HepG2 (cell line): ENCODE measurements around the gene FSCN2. TPM values are rescaled to one million over a fixed set of nuclear protein-coding genes. Genes with fewer than 3 reads are reported as not detected.
A peak's percentile ranks its signal among the peaks of the same experiment; 100 is the strongest.

Experiments used
- ATAC-seq: fragments of 200-7000 bp; cut with Tn5 transposase; 3 replicates; pipeline ENCODE4 v1.9.1; 2020; ENCODE audit warnings: mild to moderate bottlenecking, moderate library complexity
- BruUV-seq: library from RNA; stranded (reverse); fragments of 400-500 nt; replicated peaks from 2 replicates; lab custom pipeline; 2021; lab: Mats Ljungman, UMichigan
- CTCF ChIA-PET: fragments of 300-600 bp; formaldehyde crosslinking; extraction: SDS; loops from one replicate; lab custom pipeline; 2021; ENCODE audit warnings: low total read pairs, inconsistent platforms, low intra/inter-chr PET ratio; lab: Yijun Ruan, JAX
- POLR2A ChIA-PET: fragments of 350-600 bp; sonication (Branson Sonifier 250); formaldehyde crosslinking; loops from one replicate; lab custom pipeline; 2020; ENCODE audit warnings: antibody characterized with exemption, inconsistent platforms; lab: Yijun Ruan, JAX
- DNase-seq: peaks from one replicate; pipeline ENCODE4 v3.0.0-alpha.2; 2015; ENCODE audit warnings: low spot score
- FAIRE-seq: peaks from 3 replicates; lab custom pipeline; 2011; peaks lifted over from hg19 to GRCh38; lab: Jason Lieb, UNC
- H2AFZ ChIP-seq: one replicate; pipeline ENCODE4 v1.6.1; 2011; ENCODE audit warnings: low read length, inconsistent platforms
- H3K27ac ChIP-seq: fragments of 300-600 bp; 3 replicates; pipeline ENCODE4 v1.8.0; 2011; ENCODE audit warnings: mixed run types, mild to moderate bottlenecking, mixed read lengths, low read length, inconsistent platforms; ENCODE audit not compliant: insufficient read depth; ENCODE audit errors: extremely low read length
- H3K27me3 ChIP-seq, 2 experiments: fragments of 200-600 bp in 1 of 2; 2 replicates in 1 of 2; 3 replicates in 1 of 2; pipeline versions ENCODE4 v1.6.0 to v1.8.0; 2011; ENCODE audit warnings: low read length in 2 of 2, mild to moderate bottlenecking in 2 of 2, moderate library complexity in 2 of 2, inconsistent platforms in 1 of 2; ENCODE audit not compliant: insufficient read depth in 2 of 2, control insufficient read depth in 1 of 2
- H3K36me3 ChIP-seq, 2 experiments: fragments of 200-600 bp in 1 of 2; replicated peaks in 1 of 2; 2 replicates in 1 of 2; 3 replicates in 1 of 2; pipeline versions ENCODE4 v1.5.1 to v1.8.0; 2011; ENCODE audit warnings: low read length in 2 of 2, inconsistent platforms in 1 of 2; ENCODE audit not compliant: insufficient read depth in 2 of 2, control insufficient read depth in 1 of 2
- H3K4me1 ChIP-seq: 2 replicates; pipeline ENCODE4 v1.5.1; 2012; ENCODE audit warnings: low read length, inconsistent platforms; ENCODE audit not compliant: insufficient read depth
- H3K4me2 ChIP-seq: 2 replicates; pipeline ENCODE4 v1.6.0; 2011; ENCODE audit warnings: low read depth, low read length, inconsistent platforms
- H3K4me3 ChIP-seq, 3 experiments: fragments of 200-600 bp in 1 of 3; sonication (generic), shearing (Covaris generic) in 1 of 3; replicated peaks in 1 of 3; 2 replicates each; pipeline ENCODE4 v1.5.1; 2011 to 2016; ENCODE audit warnings: low read length in 3 of 3, inconsistent platforms in 2 of 3, low read depth in 2 of 3, mild to moderate bottlenecking in 2 of 3, control low read depth in 1 of 3, mixed read lengths in 1 of 3; ENCODE audit not compliant: insufficient read depth in 1 of 3
- H3K79me2 ChIP-seq: one replicate; pipeline ENCODE4 v1.6.1; 2011; ENCODE audit warnings: low read length, inconsistent platforms; ENCODE audit not compliant: insufficient read depth
- H3K9ac ChIP-seq: 2 replicates; pipeline ENCODE4 v1.6.0; 2011; ENCODE audit warnings: mild to moderate bottlenecking, low read depth, low read length, inconsistent platforms; ENCODE audit not compliant: insufficient read depth
- H3K9me3 ChIP-seq: 2 replicates; pipeline ENCODE4 v1.5.1; 2012; ENCODE audit warnings: mild to moderate bottlenecking, low read length
- H4K20me1 ChIP-seq: 2 replicates; pipeline ENCODE4 v1.6.0; 2011; ENCODE audit warnings: inconsistent platforms, mild to moderate bottlenecking, low read length, moderate library complexity; ENCODE audit not compliant: insufficient read depth
- ETV5 ChIP-seq: IDR thresholded peaks from 2 replicates; pipeline ENCODE4 v1.6.1; 2018; ENCODE audit warnings: missing biosample characterization, missing genetic modification reagents, inconsistent platforms, borderline replicate concordance
- TEAD3 ChIP-seq: optimal IDR thresholded peaks from 2 replicates; pipeline ENCODE3; 2016; ENCODE audit warnings: borderline replicate concordance
- ZFP36L2 ChIP-seq: sonication (generic); formaldehyde crosslinking; IDR thresholded peaks from 2 replicates; pipeline ENCODE4 v1.4.0; 2020; ENCODE audit warnings: missing genetic modification reagents
- ZNF891 ChIP-seq: sonication (generic); formaldehyde crosslinking; IDR thresholded peaks from 2 replicates; pipeline ENCODE4 v1.5.0; 2020; ENCODE audit warnings: mild to moderate bottlenecking, missing genetic modification reagents
- WGBS: methylation state at CpG from one replicate; pipeline ENCODE4 v1.1.6; 2017; ENCODE audit warnings: low lambda C conversion rate; 5-methylcytosine and 5-hydroxymethylcytosine counted together
- in situ Hi-C: cut with HindIII; loops from 2 replicates; pipeline ENCODE4 v1.10.0; 2017; ENCODE audit warnings: low pct_unique_long_range_greater_than_20kb; ENCODE audit not compliant: extremely low pct_ligation_motif_present
- intact Hi-C: fragments of 100-400 bp; cut with micrococcal nuclease; formaldehyde crosslinking; loops from one replicate; pipeline ENCODE4 v1.10.0; 2022; ENCODE audit not compliant: unreplicated experiment
- polyA plus RNA-seq, 8 experiments: library from polyadenylated mRNA; depleted of rRNA in 3 of 8; stranded (reverse) in 7 of 8; unstranded in 1 of 8; fragments of >200 nt; fragmentation: Illumina TruSeq in 4 of 8; extraction: Trizol in 4 of 8; gene quantifications; 2 replicates each; pipeline versions ENCODE4 v1.2.1 to v1.2.3, GENCODE V29; 2011 to 2016; ENCODE audit warnings: low read depth in 4 of 8, missing spikeins in 1 of 8, mixed read lengths in 1 of 8; ENCODE audit not compliant: insufficient read depth in 1 of 8
- total RNA-seq, 5 experiments: library from RNA; depleted of rRNA; stranded (reverse); fragments of >200 nt; fragmentation: Illumina TruSeq; extraction: Trizol; gene quantifications; 2 replicates each; pipeline ENCODE4 v1.2.3, GENCODE V29; 2016; ENCODE audit warnings: low read depth in 1 of 5
- TF ChIP-seq, protein P1 (sequence below): sonication (generic); formaldehyde crosslinking; IDR thresholded peaks from 2 replicates; pipeline ENCODE4 v1.5.1; 2020; ENCODE audit warnings: missing genetic modification reagents, mild to moderate bottlenecking, borderline replicate concordance
- TF ChIP-seq, protein P2 (sequence below): sonication (generic); formaldehyde crosslinking; IDR thresholded peaks from 2 replicates; pipeline ENCODE4 v1.4.0; 2020; ENCODE audit warnings: missing genetic modification reagents

Gene FSCN2
- total and polyA plus RNA-seq, 2 of the 13 experiments (the other 11 are each of a cell fraction or from before 2014, with no cell fraction given): 0.09 TPM; not detected in 1

DNA sequence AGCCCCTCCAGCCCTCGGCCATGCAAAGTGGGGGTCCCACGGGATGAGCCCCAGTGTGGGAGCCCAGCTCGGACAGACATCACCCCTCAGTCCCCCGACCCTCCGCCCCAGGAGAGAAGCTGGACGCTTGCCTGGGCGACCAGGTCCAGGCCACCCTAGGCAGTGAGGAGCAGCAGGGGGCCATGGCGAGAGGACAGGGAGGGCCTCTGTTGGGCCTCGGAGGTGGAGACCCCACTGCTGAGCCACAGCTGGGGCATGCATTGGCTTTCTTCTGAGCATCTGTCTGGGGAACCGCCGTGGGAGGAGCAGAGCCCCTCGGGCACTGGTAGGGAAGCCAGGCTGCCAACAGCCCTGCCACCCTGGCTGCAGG is 28.6 kb upstream of the FSCN2 start:
- POLR2A ChIA-PET: interaction anchor here (1.0 to 1.4 kb wide), 2 partner anchors 9 to 13 kb away, joined by 4 read pairs; partner anchors contain the start of gene ACTG1
- H3K27ac ChIP-seq: no peak overlapping the region
- FAIRE-seq (no peak), DNase-seq (no peak), ATAC-seq (peak; percentile 22)
- no peaks in the 10 kb centered on the region for H3K9me3 ChIP-seq
- in situ Hi-C loops (no loop called here), intact Hi-C loops (no loop called here)
- no peaks in the 10 kb centered on the region for H3K36me3 ChIP-seq
- H3K79me2 ChIP-seq: no peaks in the 10 kb centered on the region
- no peak overlapping the region for H3K9ac ChIP-seq
- CTCF ChIA-PET: no interaction called here
- no peak overlapping the region for H3K4me3 ChIP-seq
- no peak overlapping the region for H2AFZ ChIP-seq
- WGBS: 70% methylated on average over 2 of the region's 12 CpGs
- TF ChIP-seq, protein P1, sequence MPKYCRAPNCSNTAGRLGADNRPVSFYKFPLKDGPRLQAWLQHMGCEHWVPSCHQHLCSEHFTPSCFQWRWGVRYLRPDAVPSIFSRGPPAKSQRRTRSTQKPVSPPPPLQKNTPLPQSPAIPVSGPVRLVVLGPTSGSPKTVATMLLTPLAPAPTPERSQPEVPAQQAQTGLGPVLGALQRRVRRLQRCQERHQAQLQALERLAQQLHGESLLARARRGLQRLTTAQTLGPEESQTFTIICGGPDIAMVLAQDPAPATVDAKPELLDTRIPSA (CRISPR knock-in tag): no peak
- TF ChIP-seq, protein P2, sequence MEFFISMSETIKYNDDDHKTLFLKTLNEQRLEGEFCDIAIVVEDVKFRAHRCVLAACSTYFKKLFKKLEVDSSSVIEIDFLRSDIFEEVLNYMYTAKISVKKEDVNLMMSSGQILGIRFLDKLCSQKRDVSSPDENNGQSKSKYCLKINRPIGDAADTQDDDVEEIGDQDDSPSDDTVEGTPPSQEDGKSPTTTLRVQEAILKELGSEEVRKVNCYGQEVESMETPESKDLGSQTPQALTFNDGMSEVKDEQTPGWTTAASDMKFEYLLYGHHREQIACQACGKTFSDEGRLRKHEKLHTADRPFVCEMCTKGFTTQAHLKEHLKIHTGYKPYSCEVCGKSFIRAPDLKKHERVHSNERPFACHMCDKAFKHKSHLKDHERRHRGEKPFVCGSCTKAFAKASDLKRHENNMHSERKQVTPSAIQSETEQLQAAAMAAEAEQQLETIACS (CRISPR knock-in tag): no peak
- TF ChIP-seq ZNF891 (CRISPR knock-in tag): 0 out of 2 replicates have a peak, but pooled peaks have one; percentile 24
- H3K27me3 ChIP-seq: peaks cover 4 to 24% of the 10 kb centered on the region in 2 experiments
- BruUV-seq: no TSS peak
- peaks cover 21% of the 10 kb centered on the region for H3K4me1 ChIP-seq
- 0 out of 2 replicates have a peak overlapping the region, but pooled peaks have one; percentile 1 for H3K4me2 ChIP-seq
- H4K20me1 ChIP-seq: no peaks in the 10 kb centered on the region

DNA sequence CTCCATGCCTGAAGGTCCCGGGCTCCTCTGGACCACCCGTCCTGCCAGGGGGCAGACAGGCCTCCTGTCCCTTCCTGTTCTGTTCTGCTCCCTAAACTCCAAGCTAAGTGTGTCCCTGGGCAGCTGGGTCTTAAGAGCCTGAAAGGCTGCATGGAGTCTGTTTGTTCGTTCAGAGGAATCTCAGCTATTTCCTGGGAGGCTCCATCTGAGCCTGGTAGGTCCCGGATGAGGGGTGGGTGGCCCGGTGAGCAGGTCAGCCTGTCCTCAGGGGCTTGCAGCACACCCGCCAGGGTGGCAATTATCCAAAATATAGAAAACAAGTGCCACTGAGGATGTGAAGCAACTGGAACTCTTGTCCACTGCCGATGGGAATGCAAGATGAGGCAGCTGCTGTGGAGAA is 28.1 kb upstream of the FSCN2 start:
- H3K36me3 ChIP-seq: no peaks in the 10 kb centered on the region
- TF ChIP-seq TEAD3: peak; percentile 52
- TF ChIP-seq ZFP36L2 (CRISPR knock-in tag): no peak
- peak; percentile 44; the same call in 1 of the 2 replicates for TF ChIP-seq ETV5 (CRISPR knock-in tag)
- TF ChIP-seq, all 625 proteins: peak for 2
- no TSS peak for BruUV-seq
- Histone ChIP-seq H3K27ac (no peak overlapping the region), H3K4me1 (peaks cover 16% of the 10 kb centered on the region), H4K20me1 (no peaks in the 10 kb centered on the region), H3K27me3 (peaks cover 4 to 22% of the 10 kb centered on the region in 2 experiments), H2AFZ (no peak overlapping the region), H3K9ac (no peak overlapping the region), H3K4me3 (no peak overlapping the region; a peak in 1 of 6 replicates), H3K4me2 (peak overlapping the region; percentile 1; the same call in 1 of the 2 replicates), H3K9me3 (no peaks in the 10 kb centered on the region), H3K79me2 (no peaks in the 10 kb centered on the region)
- DNase-seq: no peak
- CTCF ChIA-PET: no interaction called here
- intact Hi-C loops (no loop called here), in situ Hi-C loops (no loop called here)
- POLR2A ChIA-PET: interaction anchor here (0.6 to 1.4 kb wide), 3 partner anchors 9 to 12 kb away, joined by 3 to 4 read pairs (median 4); partner anchors contain the start of gene ACTG1
- peak; percentile 11 for ATAC-seq
- WGBS: 25% methylated on average over 5 of the region's 7 CpGs
- no peak for FAIRE-seq
